Suprapubic skin (tissue), 4 donors: Measurements from ENCODE around the gene ACSM3. TPM values are rescaled to one million over a fixed set of nuclear protein-coding genes. Genes with fewer than 3 reads are reported as not detected.

ENCODE experiments used
- DNase-seq, 2 donors: peaks; one replicate each; pipeline ENCODE4 v3.0.0-alpha.2; 2019; ENCODE audit warnings: low spot score in 2 of 2
- H3K27ac ChIP-seq: fragments of 200-600 bp; sonication (generic); one replicate; pipeline ENCODE4 v1.5.1; 2019
- H3K27me3 ChIP-seq: fragments of 200-600 bp; sonication (generic); one replicate; pipeline ENCODE4 v1.5.1; 2019
- H3K36me3 ChIP-seq: fragments of 200-600 bp; sonication (generic); one replicate; pipeline ENCODE4 v1.5.1; 2019
- H3K4me1 ChIP-seq: fragments of 200-600 bp; sonication (generic); one replicate; pipeline ENCODE4 v1.5.1; 2019
- H3K4me3 ChIP-seq: fragments of 200-600 bp; sonication (generic); one replicate; pipeline ENCODE4 v1.5.1; 2019; ENCODE audit warnings: mild to moderate bottlenecking
- H3K9me3 ChIP-seq: fragments of 200-600 bp; sonication (generic); one replicate; pipeline ENCODE4 v1.5.1; 2019
- EP300 ChIP-seq: sonication (generic); formaldehyde crosslinking; IDR thresholded peaks from one replicate; pipeline ENCODE4 v1.6.1; 2017; ENCODE audit warnings: antibody characterized with exemption
- POLR2A ChIP-seq, 2 donors: fragments of 450-650 bp; IDR thresholded peaks; one replicate each; pipeline ENCODE4 v1.6.1; 2017; ENCODE audit warnings: antibody characterized with exemption in 2 of 2, mild to moderate bottlenecking in 2 of 2, moderate library complexity in 2 of 2
- POLR2AphosphoS5 ChIP-seq, 3 donors: sonication (generic); formaldehyde crosslinking; IDR thresholded peaks; one replicate each; pipeline ENCODE4 v1.6.1; 2017; ENCODE audit warnings: antibody characterized with exemption in 3 of 3
- WGBS: methylation state at CpG from one replicate; pipeline ENCODE4 v1.1.5; 2018; 5-methylcytosine and 5-hydroxymethylcytosine counted together
- total RNA-seq, 4 donors: library from RNA; depleted of rRNA; stranded (reverse); fragments of >200 nt; gene quantifications; one replicate each; pipeline ENCODE4 v1.1.0, GENCODE V29; 2016
- TF ChIP-seq, protein P1 (sequence below), 2 donors: fragments of 200-600 bp in 1 of 2; fragments of 450-650 bp in 1 of 2; sonication (generic) in 1 of 2; IDR thresholded peaks; one replicate each; pipeline ENCODE4 v1.5.1; 2016 to 2019; ENCODE audit warnings: antibody characterized with exemption in 2 of 2, mild to moderate bottlenecking in 1 of 2, moderate library complexity in 1 of 2

Gene ACSM3
- total RNA-seq, 4 donors from 2014 or later, result 5.2 to 11.7 (median 11.0) TPM

GRCh38 chr16:20768121-20768520, 4.3 kb downstream of the ACSM3 start:
- Histone ChIP-seq H3K4me1 (peaks cover 10% of the 10 kb centered on the region), H3K27ac (no peak overlapping the region), H3K9me3 (no peaks in the 10 kb centered on the region), H3K4me3 (no peak overlapping the region), H3K36me3 (no peaks in the 10 kb centered on the region), H3K27me3 (no peaks in the 10 kb centered on the region)
- TF ChIP-seq EP300 (no peak), POLR2AphosphoS5 (IDR thresholded peaks at IDR 0.05) (no peak), POLR2A (IDR thresholded peaks at IDR 0.05) (no peak)
- TF ChIP-seq, protein P1, sequence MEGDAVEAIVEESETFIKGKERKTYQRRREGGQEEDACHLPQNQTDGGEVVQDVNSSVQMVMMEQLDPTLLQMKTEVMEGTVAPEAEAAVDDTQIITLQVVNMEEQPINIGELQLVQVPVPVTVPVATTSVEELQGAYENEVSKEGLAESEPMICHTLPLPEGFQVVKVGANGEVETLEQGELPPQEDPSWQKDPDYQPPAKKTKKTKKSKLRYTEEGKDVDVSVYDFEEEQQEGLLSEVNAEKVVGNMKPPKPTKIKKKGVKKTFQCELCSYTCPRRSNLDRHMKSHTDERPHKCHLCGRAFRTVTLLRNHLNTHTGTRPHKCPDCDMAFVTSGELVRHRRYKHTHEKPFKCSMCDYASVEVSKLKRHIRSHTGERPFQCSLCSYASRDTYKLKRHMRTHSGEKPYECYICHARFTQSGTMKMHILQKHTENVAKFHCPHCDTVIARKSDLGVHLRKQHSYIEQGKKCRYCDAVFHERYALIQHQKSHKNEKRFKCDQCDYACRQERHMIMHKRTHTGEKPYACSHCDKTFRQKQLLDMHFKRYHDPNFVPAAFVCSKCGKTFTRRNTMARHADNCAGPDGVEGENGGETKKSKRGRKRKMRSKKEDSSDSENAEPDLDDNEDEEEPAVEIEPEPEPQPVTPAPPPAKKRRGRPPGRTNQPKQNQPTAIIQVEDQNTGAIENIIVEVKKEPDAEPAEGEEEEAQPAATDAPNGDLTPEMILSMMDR (IDR thresholded peaks at IDR 0.05), result no peak
- no peak for DNase-seq
- 100% methylated on average over 1 of the region's 1 CpG for WGBS

- no peak overlapping the region for H3K4me3 ChIP-seq
- TF ChIP-seq POLR2A (IDR thresholded peaks at IDR 0.05) (no peak), POLR2AphosphoS5 (IDR thresholded peaks at IDR 0.05) (no peak), EP300 (no peak)
- TF ChIP-seq, protein P1 (IDR thresholded peaks at IDR 0.05), result no peak
- WGBS, result 54% methylated on average over 1 of the region's 1 CpG
These were observed 5.0 kb downstream of the ACSM3 start for GRCh38 chr16:20768818-20769217.

GRCh38 chr16:20773679-20774078, 9.9 kb downstream of the ACSM3 start:
- Histone ChIP-seq H3K9me3 (no peaks in the 10 kb centered on the region), H3K36me3 (no peaks in the 10 kb centered on the region), H3K4me1 (no peaks in the 10 kb centered on the region), H3K27me3 (no peaks in the 10 kb centered on the region), H3K4me3 (no peak overlapping the region), H3K27ac (no peak overlapping the region)
- TF ChIP-seq POLR2A (IDR thresholded peaks at IDR 0.05), result no peak
- TF ChIP-seq EP300, result no peak
- TF ChIP-seq POLR2AphosphoS5 (IDR thresholded peaks at IDR 0.05), result no peak
- TF ChIP-seq, protein P1 (IDR thresholded peaks at IDR 0.05), result no peak
- WGBS, result 97% methylated on average over 3 of the region's 3 CpGs
- DNase-seq, result no peak

More at GRCh38 chr16:20768818-20769217, 5.0 kb downstream of the ACSM3 start:
- no peaks in the 10 kb centered on the region for H3K36me3 ChIP-seq
- no peak for DNase-seq
- H3K27ac ChIP-seq, result no peak overlapping the region
- H3K9me3 ChIP-seq, result no peaks in the 10 kb centered on the region
- H3K27me3 ChIP-seq, result no peaks in the 10 kb centered on the region
- H3K4me1 ChIP-seq, result peaks cover 7% of the 10 kb centered on the region

DNA sequence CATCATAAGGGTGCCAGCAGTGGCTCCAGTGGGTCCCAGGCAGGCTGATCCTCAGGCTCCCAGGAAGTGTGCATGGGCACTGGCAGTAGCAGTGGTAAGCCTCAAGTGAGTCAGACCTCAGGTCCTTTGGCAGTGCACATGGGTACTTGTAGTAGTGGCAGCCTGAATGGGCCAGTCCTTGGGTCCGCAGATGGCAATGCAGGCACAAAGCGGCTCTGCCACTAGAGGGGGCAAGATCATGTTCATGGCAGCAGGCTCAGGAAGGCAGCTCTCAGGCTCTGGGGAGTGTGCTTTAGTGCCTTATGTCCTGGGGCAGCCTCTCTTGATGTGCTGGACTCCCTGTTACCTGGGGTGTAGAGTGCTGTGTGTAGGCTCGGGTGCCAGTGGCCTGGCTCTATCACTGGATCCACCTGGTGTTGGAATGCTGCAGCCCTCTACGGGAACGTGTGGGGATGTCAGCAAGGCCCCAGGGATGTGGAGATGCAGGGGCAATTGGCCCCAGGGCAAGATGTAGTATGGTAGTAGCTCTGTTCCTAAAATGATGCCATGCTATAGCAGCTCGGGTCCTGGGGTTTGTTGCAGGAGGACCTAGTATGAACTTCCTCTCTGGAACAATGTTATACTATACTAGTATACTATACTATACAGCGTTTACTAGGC, 11.0 kb downstream of the ACSM3 start:
- no peak overlapping the region for H3K4me3 ChIP-seq
- H3K4me1 ChIP-seq, result no peaks in the 10 kb centered on the region
- no peaks in the 10 kb centered on the region for H3K9me3 ChIP-seq
- WGBS, result 71% methylated on average over 3 of the region's 7 CpGs
- no peak for DNase-seq
- no peaks in the 10 kb centered on the region for H3K27me3 ChIP-seq
- TF ChIP-seq, protein P1 (IDR thresholded peaks at IDR 0.05), result peak in 1 of 2 donors; percentile 58
- TF ChIP-seq POLR2AphosphoS5 (IDR thresholded peaks at IDR 0.05), result no peak
- peaks cover 2% of the 10 kb centered on the region for H3K36me3 ChIP-seq
- no peak overlapping the region for H3K27ac ChIP-seq

DNA sequence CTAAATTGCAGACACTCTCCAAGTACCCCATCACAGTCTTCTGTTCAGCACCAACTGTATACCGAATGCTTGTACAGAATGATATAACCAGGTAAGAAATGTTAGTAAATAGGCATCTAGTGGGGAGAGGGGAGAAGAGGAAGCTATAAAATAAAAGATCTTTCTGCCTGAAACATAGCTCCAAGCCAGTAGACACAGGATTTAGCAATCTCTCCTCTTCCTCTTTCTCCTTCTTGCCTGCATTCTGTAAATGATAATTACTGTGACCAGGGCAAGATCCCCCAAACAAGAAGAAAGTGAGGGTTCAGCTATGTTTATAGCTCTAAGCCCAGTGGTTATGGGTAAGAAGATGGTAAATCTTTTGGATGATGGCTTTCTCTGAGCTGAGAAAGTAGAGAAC, 17.9 kb downstream of the ACSM3 start:
- no peak for TF ChIP-seq EP300
- TF ChIP-seq POLR2A (IDR thresholded peaks at IDR 0.05), result no peak
- TF ChIP-seq POLR2AphosphoS5 (IDR thresholded peaks at IDR 0.05), result no peak
- TF ChIP-seq, protein P1 (IDR thresholded peaks at IDR 0.05), result no peak
- Histone ChIP-seq H3K4me1 (no peaks in the 10 kb centered on the region), H3K27me3 (no peaks in the 10 kb centered on the region), H3K9me3 (no peaks in the 10 kb centered on the region), H3K27ac (no peak overlapping the region), H3K4me3 (no peak overlapping the region), H3K36me3 (peaks cover 4% of the 10 kb centered on the region)
- WGBS, result 84% methylated on average over 1 of the region's 1 CpG
- no peak for DNase-seq
